SH-SY5Y (cell line): ENCODE data around the gene DPM2.

ENCODE experiments used
- GATA2 ChIP-seq: IDR thresholded peaks from 2 replicates; pipeline ENCODE4 v1.6.1; 2011; ENCODE audit warnings: mild to moderate bottlenecking, low read depth, low read length
- GATA3 ChIP-seq: IDR thresholded peaks from 2 replicates; pipeline ENCODE4 v1.6.1; 2011; ENCODE audit warnings: low read depth, mild to moderate bottlenecking, low read length, moderate library complexity

- TF ChIP-seq GATA2 (no peak), GATA3 (no peak)
Measured at GRCh38 chr9:127890053-127890452, 47.6 kb downstream of the DPM2 start.
